H1 (cell line): Measurements from ENCODE around the gene DISC1. TPM values are rescaled to one million over a fixed set of nuclear protein-coding genes. Genes with fewer than 3 reads are reported as not detected.
A peak's percentile ranks its signal among the peaks of the same experiment; 100 is the strongest.

ENCODE experiments used
- CTCF ChIA-PET: fragments of 300-600 bp; sonication (Branson Sonifier 250); formaldehyde crosslinking; loops from one replicate; lab custom pipeline; 2021; ENCODE audit not compliant: partially characterized antibody; lab: Charles Lee
- POLR2A ChIA-PET: fragments of 300-600 bp; sonication (Branson Sonifier 250); formaldehyde crosslinking; loops from one replicate; lab custom pipeline; 2021; ENCODE audit warnings: inconsistent platforms; ENCODE audit not compliant: partially characterized antibody; lab: Charles Lee
- DNase-seq, 2 experiments: peaks; one replicate each; pipeline versions ENCODE4 v3.0.0 to v3.0.0-alpha.2; 2010 to 2022; ENCODE audit warnings: low spot score in 2 of 2, low read depth in 1 of 2, mixed read lengths in 1 of 2
- FAIRE-seq: peaks from 2 replicates; lab custom pipeline; 2011; peaks lifted over from hg19 to GRCh38; lab: Jason Lieb, UNC
- H2AFZ ChIP-seq: 2 replicates; pipeline ENCODE4 v1.8.1; 2012; ENCODE audit warnings: low read length, inconsistent platforms
- H2AK5ac ChIP-seq: 2 replicates; pipeline ENCODE4 v1.6.1; 2013; ENCODE audit warnings: low read depth, low read length
- H2BK120ac ChIP-seq: replicated peaks from 2 replicates; pipeline ENCODE3; 2013; ENCODE audit warnings: low read depth, low read length, inconsistent platforms
- H2BK12ac ChIP-seq: 2 replicates; pipeline ENCODE4 v1.6.1; 2013; ENCODE audit warnings: low read depth, low read length
- H2BK15ac ChIP-seq: 2 replicates; pipeline ENCODE4 v1.6.1; 2013; ENCODE audit warnings: low read length
- H2BK20ac ChIP-seq: 2 replicates; pipeline ENCODE4 v1.6.1; 2013; ENCODE audit warnings: low read length
- H2BK5ac ChIP-seq: 2 replicates; pipeline ENCODE4 v1.6.1; 2013; ENCODE audit warnings: low read depth, low read length
- H3K14ac ChIP-seq: 2 replicates; pipeline ENCODE4 v1.6.1; 2013; ENCODE audit warnings: inconsistent platforms; ENCODE audit not compliant: insufficient read length
- H3K18ac ChIP-seq: 2 replicates; pipeline ENCODE4 v1.6.1; 2013; ENCODE audit warnings: low read length; ENCODE audit errors: extremely low read depth
- H3K23ac ChIP-seq: 2 replicates; pipeline ENCODE4 v1.6.1; 2013; ENCODE audit warnings: inconsistent platforms; ENCODE audit not compliant: insufficient read length
- H3K23me2 ChIP-seq: 2 replicates; pipeline ENCODE4 v1.6.1; 2013; ENCODE audit warnings: low read depth, low read length
- H3K27ac ChIP-seq: 2 replicates; pipeline ENCODE4 v1.6.1; 2011; ENCODE audit warnings: low read depth, low read length, inconsistent platforms
- H3K27me3 ChIP-seq, 4 experiments: replicated peaks in 1 of 4; 1 replicate in 1 of 4; 2 replicates in 3 of 4; pipeline versions ENCODE4 v1.6.1 to v1.8.1; 2011 to 2013; ENCODE audit warnings: low read length in 3 of 4, mild to moderate bottlenecking in 3 of 4, inconsistent platforms in 2 of 4, mixed read lengths in 2 of 4, moderate library complexity in 1 of 4; ENCODE audit not compliant: control insufficient read depth in 3 of 4, insufficient read depth in 3 of 4; ENCODE audit errors: extremely low read depth in 1 of 4
- H3K36me3 ChIP-seq, 4 experiments: 2 replicates each; pipeline versions ENCODE4 v1.6.1 to v1.8.1; 2011 to 2013; ENCODE audit warnings: mild to moderate bottlenecking in 4 of 4, low read length in 3 of 4, moderate library complexity in 2 of 4, control low read depth in 1 of 4, inconsistent platforms in 1 of 4; ENCODE audit not compliant: insufficient read depth in 4 of 4, control insufficient read depth in 2 of 4
- H3K4ac ChIP-seq: replicated peaks from 2 replicates; pipeline ENCODE3; 2013; ENCODE audit warnings: low read length, low read depth, mixed read lengths, inconsistent platforms; ENCODE audit not compliant: insufficient read length
- H3K4me1 ChIP-seq, 4 experiments: replicated peaks in 1 of 4; 1 replicate in 1 of 4; 2 replicates in 3 of 4; pipeline versions ENCODE4 v1.6.1 to v1.8.1; 2011 to 2013; ENCODE audit warnings: low read length in 3 of 4, inconsistent platforms in 2 of 4, mixed read lengths in 1 of 4; ENCODE audit not compliant: insufficient read depth in 4 of 4, control insufficient read depth in 3 of 4
- H3K4me2 ChIP-seq, 2 experiments: 2 replicates each; pipeline versions ENCODE4 v1.6.1 to v1.8.1; 2011 to 2013; ENCODE audit warnings: low read depth in 2 of 2, low read length in 2 of 2, control low read depth in 1 of 2, inconsistent platforms in 1 of 2, mild to moderate bottlenecking in 1 of 2; ENCODE audit not compliant: insufficient read depth in 1 of 2
- H3K4me3 ChIP-seq, 4 experiments: fragments of 200-600, 300-600 bp in 1 of 4; sonication (generic), shearing (Covaris generic), sonication (Bioruptor Twin) in 1 of 4; 2 replicates each; pipeline versions ENCODE4 v1.5.1 to v1.8.1; 2011 to 2016; ENCODE audit warnings: low read length in 4 of 4, low read depth in 3 of 4, control low read depth in 2 of 4, inconsistent platforms in 2 of 4, mild to moderate bottlenecking in 2 of 4, mixed read lengths in 1 of 4, moderate library complexity in 1 of 4; ENCODE audit not compliant: insufficient read depth in 2 of 4; ENCODE audit errors: extremely low read depth in 1 of 4
- H3K56ac ChIP-seq: replicated peaks from 2 replicates; pipeline ENCODE3; 2013; ENCODE audit warnings: low read depth, mild to moderate bottlenecking, mixed read lengths, low read length, inconsistent platforms; ENCODE audit not compliant: insufficient read length
- H3K79me1 ChIP-seq: 2 replicates; pipeline ENCODE4 v1.6.1; 2013; ENCODE audit warnings: low read depth, low read length, control low read depth
- H3K79me2 ChIP-seq, 2 experiments: 2 replicates each; pipeline versions ENCODE4 v1.6.1 to v1.8.1; 2012 to 2013; ENCODE audit warnings: low read length in 2 of 2, mild to moderate bottlenecking in 2 of 2, inconsistent platforms in 1 of 2; ENCODE audit not compliant: insufficient read depth in 2 of 2, control insufficient read depth in 1 of 2
- H3K9ac ChIP-seq, 4 experiments: replicated peaks in 1 of 4; 1 replicate in 1 of 4; 2 replicates in 3 of 4; pipeline versions ENCODE4 v1.6.1 to v1.8.1; 2011 to 2013; ENCODE audit warnings: low read depth in 3 of 4, low read length in 3 of 4, control low read depth in 2 of 4, mild to moderate bottlenecking in 2 of 4, moderate library complexity in 2 of 4, inconsistent platforms in 1 of 4; ENCODE audit errors: extremely low read depth in 1 of 4
- H3K9me3 ChIP-seq, 2 experiments: 2 replicates each; pipeline versions ENCODE4 v1.6.1 to v1.8.1; 2012 to 2013; ENCODE audit warnings: mild to moderate bottlenecking in 2 of 2, moderate library complexity in 2 of 2, control low read depth in 1 of 2, inconsistent platforms in 1 of 2, low read depth in 1 of 2, low read length in 1 of 2, mixed read lengths in 1 of 2; ENCODE audit not compliant: insufficient read depth in 2 of 2
- H4K20me1 ChIP-seq, 2 experiments: replicated peaks in 1 of 2; 2 replicates each; pipeline versions ENCODE3 to v1.8.1; 2011 to 2013; ENCODE audit warnings: inconsistent platforms in 2 of 2, low read length in 2 of 2, mild to moderate bottlenecking in 1 of 2; ENCODE audit not compliant: insufficient read depth in 2 of 2, control insufficient read depth in 1 of 2
- H4K5ac ChIP-seq: 2 replicates; pipeline ENCODE4 v1.6.1; 2013; ENCODE audit warnings: low read length, low read depth, mixed read lengths, inconsistent platforms; ENCODE audit not compliant: insufficient read length
- H4K8ac ChIP-seq: 2 replicates; pipeline ENCODE4 v1.8.0; 2013; ENCODE audit warnings: mild to moderate bottlenecking, moderate library complexity, low read length, inconsistent platforms; ENCODE audit not compliant: insufficient read depth; ENCODE audit errors: extremely low read depth
- H4K91ac ChIP-seq: replicated peaks from 2 replicates; pipeline ENCODE3; 2013; ENCODE audit warnings: low read length, mixed read lengths, inconsistent platforms; ENCODE audit not compliant: insufficient read length
- ATF3 ChIP-seq: IDR thresholded peaks from 2 replicates; pipeline ENCODE4 v1.6.1; 2011; ENCODE audit warnings: low read depth, mild to moderate bottlenecking, low read length; ENCODE audit not compliant: insufficient read depth
- CBX5 ChIP-seq: fragments of 300-800, 300-1000 bp; sonication (generic); IDR thresholded peaks from 2 replicates; pipeline ENCODE4 v1.7.1; 2016; ENCODE audit warnings: antibody characterized with exemption, low read length, low read depth
- CEBPB ChIP-seq: IDR thresholded peaks from 2 replicates; pipeline ENCODE4 v1.6.1; 2012; ENCODE audit warnings: low read depth, low read length
- CTCF ChIP-seq, 3 experiments: IDR thresholded peaks; 1 replicate in 2 of 3; 2 replicates in 1 of 3; pipeline versions ENCODE4 v1.5.1 to v1.6.1; 2011; ENCODE audit warnings: low read length in 3 of 3, mild to moderate bottlenecking in 3 of 3, inconsistent platforms in 2 of 3, low read depth in 1 of 3, moderate library complexity in 1 of 3; ENCODE audit not compliant: insufficient read depth in 1 of 3; ENCODE audit errors: control extremely low read depth in 1 of 3
- EGR1 ChIP-seq: IDR thresholded peaks from 2 replicates; pipeline ENCODE4 v1.6.1; 2011; ENCODE audit warnings: low read depth, low read length, borderline replicate concordance
- HDAC6 ChIP-seq: IDR thresholded peaks from one replicate; pipeline ENCODE4 v1.7.1; 2012; ENCODE audit warnings: low read depth, mild to moderate bottlenecking, inconsistent platforms, low read length, moderate library complexity
- SIN3A ChIP-seq, 2 experiments: IDR thresholded peaks in 1 of 2; conservative IDR thresholded peaks in 1 of 2; 2 replicates each; pipeline ENCODE4 v1.6.1; 2011 to 2012; ENCODE audit warnings: low read length in 2 of 2, improper control_type of control experiment in 1 of 2, low read depth in 1 of 2, mild to moderate bottlenecking in 1 of 2
- SP1 ChIP-seq: IDR thresholded peaks from 2 replicates; pipeline ENCODE4 v1.6.1; 2011; ENCODE audit warnings: low read depth, low read length
- WGBS, 2 experiments: shearing (Covaris generic) in 1 of 2; methylation state at CpG; one replicate each; pipeline versions ENCODE4 v1.1.6 to v1.1.7; 2013 to 2015; ENCODE audit warnings: low lambda C conversion rate in 2 of 2, mixed read lengths in 2 of 2, inconsistent platforms in 1 of 2, low coverage in 1 of 2, missing lambda C conversion rate in 1 of 2; ENCODE audit not compliant: insufficient replicate concordance in 2 of 2, insufficient coverage in 1 of 2, insufficient read length in 1 of 2; ENCODE audit errors: extremely low coverage in 1 of 2, missing lambda C conversion rate in 1 of 2; 5-methylcytosine and 5-hydroxymethylcytosine counted together
- polyA plus RNA-seq, 7 experiments: library from polyadenylated mRNA; depleted of rRNA in 3 of 7; stranded (reverse) in 5 of 7; unstranded in 2 of 7; fragments of >200 nt in 5 of 7; fragments of 200-250 nt in 2 of 7; gene quantifications; 1 replicate in 5 of 7; 2 replicates in 1 of 7; 4 replicates in 1 of 7; pipeline versions ENCODE4 v1.2.1 to v1.2.3, GENCODE V29; 2011 to 2013; ENCODE audit warnings: missing spikeins in 2 of 7, mixed read lengths in 2 of 7
- total RNA-seq: library from RNA; stranded (reverse); fragmentation: NEBNext Ultra II Directional; extraction: Animal tissue kit (Norgen Biotek cat#: 25700); gene quantifications from 2 replicates; pipeline ENCODE4 v1.2.1, GENCODE V29; 2021

Gene DISC1
- total and polyA plus RNA-seq, 2 of the 8 experiments (the other 6 are each of a cell fraction or from before 2014, with no cell fraction given), result 1.1 to 3.5 TPM

- no peaks in the 10 kb centered on the region for H3K79me2 ChIP-seq
- FAIRE-seq (peak; percentile 94), DNase-seq (peak; percentile 19 to 71)
- H4K8ac ChIP-seq, result no peak overlapping the region
- H4K5ac ChIP-seq, result no peak overlapping the region
- H2BK12ac ChIP-seq, result no peak overlapping the region
- H2BK20ac ChIP-seq, result no peak overlapping the region
- no peak overlapping the region for H2AK5ac ChIP-seq
- no peak overlapping the region for H3K18ac ChIP-seq
- H4K91ac ChIP-seq, result no peak overlapping the region
- H3K79me1 ChIP-seq, result no peaks in the 10 kb centered on the region; the same call in 1 of the 2 replicates
- no peaks in the 10 kb centered on the region for H4K20me1 ChIP-seq
- H2BK15ac ChIP-seq, result no peak overlapping the region
- no peak overlapping the region for H3K23ac ChIP-seq
- H3K4me1 ChIP-seq, result peaks cover 0 to 8% (median 3%) of the 10 kb centered on the region in 4 experiments; a peak in 4 of 7 replicates
- H3K27me3 ChIP-seq, result peaks cover 0 to 2% (median 0%) of the 10 kb centered on the region in 4 experiments; a peak in 1 of 7 replicates
- H3K9me3 ChIP-seq, result no peaks in the 10 kb centered on the region
- no peak overlapping the region for H3K4ac ChIP-seq
- H3K56ac ChIP-seq, result no peak overlapping the region
- ChIA-PET POLR2A (no interaction called here), CTCF (interaction anchor here (0.8 to 2.8 kb wide), 28 partner anchors 9 to 1369 kb away, joined by 3 to 13 read pairs (median 4); no protein-coding TSS in a partner anchor)
- no peak overlapping the region for H3K4me3 ChIP-seq
- H2AFZ ChIP-seq, result no peak overlapping the region
- no peak overlapping the region for H3K27ac ChIP-seq
- H3K36me3 ChIP-seq, result no peaks in the 10 kb centered on the region
- no peak overlapping the region for H3K4me2 ChIP-seq
- H2BK120ac ChIP-seq, result no peak overlapping the region
- no peaks in the 10 kb centered on the region for H3K23me2 ChIP-seq
- H2BK5ac ChIP-seq, result no peak overlapping the region
- 43% methylated on average over 18 of the region's 18 CpGs; no CpG with 5 or more reads in 1 of the 2 experiments for WGBS, 2 experiments
- H3K9ac ChIP-seq, result no peak overlapping the region
- no peak overlapping the region for H3K14ac ChIP-seq
- TF ChIP-seq CEBPB (peak; percentile 31; the same call in 1 of the 2 replicates), HDAC6 (no peak), SIN3A (conservative IDR thresholded peaks at IDR 0.05 in 1 of 2, IDR thresholded peaks at IDR 0.05 in 1 of 2; ENCODE audit: low read depth in 1 of 2, low read length in 2 of 2) (no peak), CTCF (IDR thresholded peaks at IDR 0.05; ENCODE audit: control extremely low read depth in 1 of 3, insufficient read depth in 1 of 3, low read depth in 1 of 3, low read length in 3 of 3) (peak; percentile 65 to 83 (median 78)), ATF3 (no peak), CBX5 (no peak), SP1 (no peak), EGR1 (no peak)
Measured at GRCh38 chr1:231866392-231867331, 240.1 kb downstream of the DISC1 start.
